HG02973 (cell line): ENCODE data around the gene FAR2.

Source experiments
- ATAC-seq: cut with Tn5 transposase; IDR thresholded peaks from one replicate; pipeline ENCODE4 v1.9.1; 2021; ENCODE audit warnings: moderate library complexity; ENCODE audit not compliant: unreplicated experiment

Gene FAR2

GRCh38 chr12:29200586-29200985, 51.5 kb downstream of the FAR2 start:
- no peak for ATAC-seq

DNA sequence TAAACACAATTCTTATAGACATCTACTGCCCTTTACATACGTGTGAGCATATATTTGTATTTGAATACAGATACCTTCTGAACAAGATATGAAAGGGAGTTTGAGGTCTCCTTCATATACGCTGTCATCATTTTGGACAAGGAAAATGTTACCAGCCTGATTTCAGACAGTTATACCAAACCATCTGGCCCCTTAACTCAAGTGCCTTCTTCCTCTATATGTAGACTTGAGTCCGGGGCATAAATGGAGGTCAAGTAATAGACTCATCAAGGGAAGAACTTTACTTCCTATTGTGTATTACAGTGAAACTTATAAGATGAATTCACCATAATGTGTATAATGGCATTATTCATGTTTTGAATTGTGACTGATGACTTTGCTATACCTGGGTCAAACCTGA, 52.2 kb downstream of the FAR2 start:
- ATAC-seq: no peak

DNA sequence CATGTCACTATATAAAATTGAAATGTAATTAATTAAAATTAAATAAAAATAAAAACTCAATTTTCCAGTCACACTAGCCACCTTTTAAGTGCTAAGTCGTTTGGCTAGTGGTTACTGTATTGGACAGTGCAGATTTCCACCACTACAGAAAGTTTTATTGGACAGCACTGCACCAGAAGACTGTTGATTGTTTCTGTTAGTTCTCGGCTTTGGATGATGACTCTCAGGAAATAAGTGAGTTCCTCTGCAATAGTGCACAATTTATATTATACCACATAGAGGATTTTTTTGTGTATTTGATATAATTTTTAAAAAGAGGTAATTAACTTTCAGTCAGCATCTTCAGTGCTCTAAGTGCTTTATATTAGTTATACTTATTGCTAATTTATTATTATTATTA, 52.7 kb downstream of the FAR2 start:
- ATAC-seq: no peak

- ATAC-seq: no peak
Measured at GRCh38 chr12:29204521-29204920, 55.4 kb downstream of the FAR2 start.

DNA sequence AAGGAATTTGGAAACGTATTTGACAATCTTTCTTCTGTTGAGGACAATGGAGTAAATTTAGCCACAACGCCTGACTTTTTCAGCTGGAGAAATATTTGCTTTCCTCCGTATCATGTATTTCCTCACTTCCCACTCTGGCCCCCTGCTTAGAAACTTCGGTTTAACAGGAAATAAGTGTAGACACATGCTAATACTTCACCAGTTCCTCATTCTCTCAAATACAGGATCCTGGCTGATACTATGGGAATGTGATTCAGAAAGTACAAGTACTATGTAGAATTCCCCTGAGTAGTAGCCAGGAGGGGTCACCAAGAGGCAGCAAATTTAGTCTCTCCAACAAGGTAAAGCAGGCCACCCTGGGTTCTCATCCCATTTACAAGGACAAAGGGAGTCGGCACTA, 58.0 kb downstream of the FAR2 start:
- no peak for ATAC-seq

DNA sequence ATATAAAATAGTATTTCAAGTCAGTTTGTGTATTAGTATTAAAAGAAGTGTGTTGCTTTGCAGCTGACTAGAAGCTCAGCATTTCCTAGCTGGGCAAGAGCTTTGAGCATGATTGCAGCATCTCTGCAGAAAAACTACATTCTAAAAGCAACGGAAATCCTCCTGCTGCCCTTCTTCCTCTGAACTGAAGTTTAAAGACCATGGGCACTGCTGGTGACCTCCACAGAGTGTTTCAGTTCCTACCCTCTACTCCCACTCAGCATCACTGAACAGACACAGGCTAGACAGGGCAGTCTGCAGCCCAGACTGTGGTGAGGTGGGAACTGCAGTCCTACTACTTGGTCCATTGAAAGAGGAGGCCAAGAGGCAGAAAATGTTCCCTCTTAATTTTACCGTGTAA, 59.0 kb downstream of the FAR2 start:
- ATAC-seq: no peak

DNA sequence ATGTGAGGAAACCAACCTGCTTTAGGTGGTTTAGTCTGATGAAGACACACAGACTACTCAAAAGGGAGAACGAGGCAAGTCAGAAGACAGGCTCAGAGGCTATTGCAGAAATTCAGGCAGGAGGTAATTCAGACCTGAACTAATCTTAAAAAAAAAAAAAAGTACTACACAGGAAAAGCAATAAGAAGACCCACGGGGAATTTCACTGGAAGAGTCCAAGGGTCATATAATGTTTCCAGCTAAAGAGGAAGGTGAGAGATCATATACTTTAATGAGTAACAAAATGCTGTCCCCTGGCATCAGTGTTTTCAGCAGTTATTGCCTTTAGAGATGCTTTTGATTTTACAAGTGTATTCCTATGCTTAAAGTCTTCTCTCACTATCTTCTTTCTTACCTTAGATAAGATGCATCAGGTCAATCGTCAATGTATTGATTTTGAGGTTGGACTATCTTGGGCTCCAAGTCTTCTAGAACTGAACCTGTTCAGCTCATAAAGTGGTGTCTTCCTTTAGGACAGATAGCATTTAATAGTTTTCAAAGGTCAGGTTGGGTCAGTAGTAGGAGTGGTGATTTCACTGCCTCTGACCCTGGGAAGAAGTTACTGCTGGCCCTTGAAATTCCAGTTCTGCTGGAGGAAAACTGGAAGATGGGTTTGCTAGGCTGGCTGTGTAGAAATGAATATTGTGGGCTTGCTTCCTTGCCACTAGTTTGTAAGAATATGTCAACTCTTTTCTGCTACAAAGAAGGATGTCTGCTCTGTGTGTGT, 60.0 kb downstream of the FAR2 start:
- no peak for ATAC-seq

DNA sequence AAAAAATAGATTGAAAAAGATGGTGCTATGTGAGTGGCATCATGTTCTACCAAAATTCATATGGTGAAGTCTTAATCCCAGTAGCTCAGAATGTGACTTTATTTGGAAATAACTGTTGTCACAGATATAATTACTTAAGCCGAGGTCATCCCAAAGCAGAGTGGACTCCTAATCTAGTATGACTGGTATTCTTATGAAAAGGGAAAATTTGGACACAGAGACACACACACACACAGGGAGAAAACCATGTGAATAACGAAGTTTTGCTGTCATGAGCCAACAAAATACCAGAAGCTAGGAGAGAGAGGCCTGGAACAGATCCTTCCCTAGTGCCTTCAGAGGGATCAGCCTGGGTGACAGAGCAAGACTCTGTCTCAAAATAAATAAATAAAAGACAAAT, 62.6 kb downstream of the FAR2 start:
- no peak for ATAC-seq

DNA sequence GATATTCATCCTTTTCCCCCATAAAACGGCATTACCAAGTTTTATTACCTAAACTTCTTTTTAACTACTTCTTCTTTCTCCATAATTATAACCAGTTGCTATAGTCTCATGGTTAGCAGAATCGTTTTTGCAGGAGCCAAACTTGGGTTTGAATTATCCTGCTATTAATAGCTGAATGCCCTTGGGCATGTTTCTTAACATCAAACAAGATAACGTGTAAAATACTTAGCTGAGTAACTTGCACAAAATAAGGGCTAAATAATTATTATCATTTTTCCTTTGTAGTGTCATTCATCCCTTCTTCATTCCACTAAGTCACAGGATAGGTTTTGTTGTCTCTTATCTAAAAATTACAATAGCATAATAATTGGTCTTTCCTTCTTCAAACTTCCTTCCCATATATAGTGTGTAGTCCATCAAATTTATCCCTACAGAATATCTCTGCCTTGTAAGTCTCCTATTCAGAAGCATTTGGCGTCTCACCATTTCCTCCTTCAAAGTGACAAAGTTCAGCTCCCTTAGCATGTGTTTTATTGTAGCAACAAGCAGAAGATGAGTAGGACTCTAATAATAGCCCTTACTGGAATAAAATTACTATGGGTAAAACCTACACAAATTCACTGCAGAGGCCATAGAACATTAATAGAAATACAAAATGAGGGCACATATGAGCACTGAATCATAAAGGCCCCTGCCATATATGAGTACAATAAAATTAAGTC, 63.8 kb downstream of the FAR2 start:
- no peak for ATAC-seq

GRCh38 chr12:29216266-29216665, 67.2 kb downstream of the FAR2 start:
- ATAC-seq: no peak

DNA sequence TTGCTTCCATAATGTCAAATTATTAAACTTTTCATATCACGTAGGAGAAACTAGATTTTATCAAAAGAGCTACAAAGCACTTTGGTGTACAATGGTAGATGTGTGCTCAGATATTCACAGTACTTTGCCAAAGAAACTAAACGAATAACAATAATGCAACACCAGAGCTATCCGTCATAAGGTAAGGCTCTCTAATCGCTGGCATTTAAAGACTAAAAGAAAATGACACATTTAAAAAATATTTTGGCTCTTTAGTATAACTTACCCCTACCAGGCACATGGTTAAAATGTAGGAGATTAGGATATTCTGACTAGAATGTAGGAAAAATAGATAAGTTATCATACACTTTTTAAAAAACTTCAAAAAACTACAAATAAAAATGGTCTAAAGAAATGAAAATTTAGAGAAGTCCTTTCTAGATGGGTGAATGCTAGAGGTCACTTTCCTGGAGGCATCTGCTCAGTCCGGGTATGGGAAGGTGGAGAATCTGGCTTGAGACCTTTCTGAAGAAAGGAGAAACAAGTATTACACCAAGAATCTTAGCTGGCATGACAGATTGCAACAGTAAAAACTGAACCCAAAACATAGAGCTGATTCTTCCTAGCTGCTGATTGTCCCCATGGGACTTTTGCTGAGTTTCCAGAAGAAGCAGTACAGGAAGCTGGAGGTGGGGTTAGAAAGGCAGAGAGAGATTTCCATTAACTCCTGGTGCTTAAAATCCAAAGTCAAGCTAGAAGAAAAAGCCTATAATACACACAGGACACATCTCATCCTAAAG, 67.9 kb downstream of the FAR2 start:
- no peak for ATAC-seq

DNA sequence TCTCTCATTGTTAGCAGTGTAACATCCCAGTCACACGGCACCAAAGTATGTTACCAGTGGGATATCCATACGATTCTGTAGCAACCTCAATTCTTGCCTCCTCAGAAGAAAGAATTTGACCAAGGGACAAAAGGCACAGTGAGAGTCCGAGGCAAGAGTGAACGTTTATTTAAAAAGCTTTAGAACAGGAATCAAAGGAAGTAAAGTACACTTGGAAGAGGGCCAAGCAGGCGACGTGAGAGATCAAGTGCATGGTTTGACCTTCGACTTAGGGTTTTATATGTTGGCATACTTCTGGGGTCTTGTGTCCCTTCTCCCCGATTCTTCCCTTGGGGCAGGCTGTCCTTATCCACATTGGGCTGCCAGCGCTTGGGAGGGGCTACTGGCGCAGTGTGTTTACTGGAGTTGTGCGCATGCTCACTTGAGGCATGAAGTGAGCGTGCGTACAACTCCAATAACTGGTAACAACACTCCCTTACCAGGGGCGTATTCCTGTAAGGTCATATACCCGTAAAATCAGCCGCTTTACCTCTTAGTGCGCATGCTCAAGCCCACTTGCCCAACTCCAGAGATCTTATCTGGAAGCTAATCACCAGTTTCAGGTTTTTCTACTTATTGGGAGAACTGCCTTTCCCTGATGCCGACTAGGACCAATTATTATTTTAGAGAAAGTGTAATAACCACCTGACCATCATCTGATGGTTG, 71.7 kb downstream of the FAR2 start:
- ATAC-seq: no peak

- ATAC-seq: no peak
Measured at GRCh38 chr12:29222200-29222599, 73.1 kb downstream of the FAR2 start.

DNA sequence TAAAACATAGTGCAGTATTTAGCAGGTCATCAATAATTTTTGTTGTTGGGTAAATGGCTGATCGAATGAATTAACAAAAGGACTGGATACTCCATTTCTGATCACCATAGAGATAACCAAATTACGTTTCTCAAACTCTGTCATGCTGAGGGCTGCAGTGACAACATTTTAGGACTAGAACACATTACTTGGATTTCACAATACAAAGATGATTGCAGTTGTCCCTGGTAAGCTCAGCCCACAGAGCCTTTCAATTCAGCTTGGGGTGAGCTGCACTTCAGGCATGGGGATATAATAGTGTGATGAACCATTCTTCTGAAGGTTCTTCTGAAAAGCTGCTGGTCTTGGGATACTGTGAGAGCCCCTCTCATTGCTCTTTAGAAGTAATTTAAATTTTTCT, 74.3 kb downstream of the FAR2 start:
- ATAC-seq: no peak

GRCh38 chr12:29223956-29224543, 75.0 kb downstream of the FAR2 start:
- no peak for ATAC-seq

GRCh38 chr12:29224572-29224971, 75.5 kb downstream of the FAR2 start:
- ATAC-seq: no peak

DNA sequence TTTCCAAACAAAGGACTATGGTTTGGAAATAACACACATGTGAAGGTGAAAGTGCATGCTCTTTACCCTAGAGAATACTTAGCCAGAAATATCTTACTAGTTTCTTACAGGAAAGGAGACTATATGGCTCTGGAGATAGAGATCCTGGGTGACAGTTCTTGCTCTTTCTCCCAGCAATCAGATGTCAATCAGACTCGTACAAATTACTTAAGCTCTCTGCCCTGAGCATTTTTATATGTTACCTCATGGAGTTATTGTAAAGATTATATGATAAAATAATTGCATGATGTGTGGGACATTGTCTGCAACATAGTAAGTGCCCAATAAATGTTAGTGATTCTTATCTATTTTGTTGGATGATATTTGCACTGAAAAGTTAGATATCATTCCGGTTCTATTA, 76.8 kb downstream of the FAR2 start:
- ATAC-seq: no peak

GRCh38 chr12:29226616-29227015, 77.5 kb downstream of the FAR2 start:
- ATAC-seq: no peak

GRCh38 chr12:29228474-29229157, 79.5 kb downstream of the FAR2 start:
- ATAC-seq: no peak

DNA sequence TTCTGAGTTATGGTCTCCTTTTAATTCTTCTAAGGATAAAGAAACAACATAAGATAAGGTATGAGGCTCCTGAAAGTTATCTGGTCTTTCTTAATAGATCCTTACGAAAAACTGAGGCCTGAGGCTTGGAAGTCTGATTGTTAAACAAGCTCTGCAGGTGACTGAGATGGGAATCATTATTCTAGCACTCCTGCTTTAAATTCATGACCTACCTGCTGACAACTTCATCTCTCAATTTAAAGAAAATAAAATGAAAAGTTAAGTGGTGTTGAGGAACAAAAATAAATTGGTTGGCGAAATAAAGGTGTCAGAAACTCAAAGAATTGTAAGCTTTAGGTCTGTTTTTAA, 80.1 kb downstream of the FAR2 start:
- no peak for ATAC-seq
